GM23338 (cell line): ENCODE results near the gene OLA1. TPM values are rescaled to one million over a fixed set of nuclear protein-coding genes. Genes with fewer than 3 reads are reported as not detected.

Source experiments
- CTCF ChIP-seq, 2 experiments: fragments of 200-600 bp in 1 of 2; sonication (generic) in 1 of 2; conservative IDR thresholded peaks; 2 replicates each; pipeline versions ENCODE4 v1.5.1 to v1.6.1; 2016 to 2017; ENCODE audit warnings: antibody characterized with exemption in 2 of 2, low read depth in 2 of 2, mild to moderate bottlenecking in 2 of 2, moderate library complexity in 1 of 2
- EZH2 ChIP-seq: fragments of 200-600 bp; sonication (generic); IDR thresholded peaks from one replicate; pipeline ENCODE4 v1.8.0; 2017; ENCODE audit warnings: antibody characterized with exemption, mild to moderate bottlenecking, low read depth; ENCODE audit not compliant: unreplicated experiment
- EZH2phosphoT487 ChIP-seq: fragments of 200-600 bp; sonication (generic); IDR thresholded peaks from one replicate; pipeline ENCODE4 v1.8.1; 2018; ENCODE audit warnings: antibody characterized with exemption; ENCODE audit not compliant: unreplicated experiment
- JUNB ChIP-seq: IDR thresholded peaks from one replicate; pipeline ENCODE4 v1.6.1; 2016; ENCODE audit warnings: antibody characterized with exemption; ENCODE audit not compliant: unreplicated experiment
- NANOG ChIP-seq: IDR thresholded peaks from 2 replicates; pipeline ENCODE4 v1.6.1; 2016; ENCODE audit warnings: antibody characterized with exemption, borderline replicate concordance
- POLR2AphosphoS5 ChIP-seq: IDR thresholded peaks from 2 replicates; pipeline ENCODE4 v1.6.1; 2016; ENCODE audit warnings: antibody characterized with exemption, low read depth
- REST ChIP-seq: IDR thresholded peaks from one replicate; pipeline ENCODE4 v1.6.1; 2018; ENCODE audit warnings: antibody characterized with exemption; ENCODE audit not compliant: unreplicated experiment
- ZNF331 ChIP-seq: fragments of 250-450 bp; sonication (Bioruptor Pico); IDR thresholded peaks from 2 replicates; pipeline ENCODE4 v1.5.0; 2020; ENCODE audit warnings: low read depth, mild to moderate bottlenecking, moderate library complexity
- ZNF462 ChIP-seq: fragments of 250-450 bp; sonication (Bioruptor Pico); IDR thresholded peaks from 2 replicates; pipeline ENCODE4 v1.5.0; 2020; ENCODE audit warnings: mild to moderate bottlenecking, moderate library complexity
- polyA plus RNA-seq: library from polyadenylated mRNA; unstranded; fragments of >200 nt; fragmentation: Nextera tagmentation; extraction: Ambion mirVana; gene quantifications from 2 replicates; pipeline ENCODE4 v1.2.1, GENCODE V29; 2016
- total RNA-seq: library from RNA; depleted of rRNA; stranded (reverse); fragments of >200 nt; shearing (Covaris generic); gene quantifications from 2 replicates; pipeline ENCODE4 v1.2.3, GENCODE V29; 2014

Gene OLA1
- total and polyA plus RNA-seq, 2 experiments from 2014 or later = 104 to 242 TPM

- TF ChIP-seq ZNF462 (CRISPR knock-in tag) (no peak), POLR2AphosphoS5 (no peak), ZNF331 (CRISPR knock-in tag) (no peak), CTCF (conservative IDR thresholded peaks at IDR 0.05; ENCODE audit: low read depth in 2 of 2) (no peak), NANOG (no peak), JUNB (no peak), EZH2 (no peak), EZH2phosphoT487 (no peak), REST (no peak)
These were observed 203.8 kb downstream of the OLA1 start (continued) for GRCh38 chr2:174044556-174044955.
